22Rv1 (cell line): ENCODE measurements around the gene CYB5B.

ENCODE experiments used
- CTCF ChIP-seq: fragments of 450-650 bp; IDR thresholded peaks from 2 replicates; pipeline ENCODE4 v1.5.1; 2017; ENCODE audit warnings: mild to moderate bottlenecking
- ZFX ChIP-seq: fragments of 450-650 bp; IDR thresholded peaks from 2 replicates; pipeline ENCODE4 v1.6.1; 2017; ENCODE audit warnings: antibody characterized with exemption, borderline replicate concordance

GRCh38 chr16:69513180-69513966 is 89.0 kb downstream of the CYB5B start:
- TF ChIP-seq CTCF (no peak), ZFX (no peak)
